CD4-positive, alpha-beta T cell (primary cell): ENCODE results near the gene ARAF. TPM values are rescaled to one million over a fixed set of nuclear protein-coding genes. Genes with fewer than 3 reads are reported as not detected.

ENCODE experiments used
- ATAC-seq: fragments of 200-7000 bp; cut with Tn5 transposase; one replicate; pipeline ENCODE4 v1.10.0; 2022; ENCODE audit warnings: mild to moderate bottlenecking; ENCODE audit not compliant: poor library complexity
- CTCF ChIA-PET: fragments of 350-600 bp; sonication (Branson Sonifier 250); formaldehyde crosslinking; loops from one replicate; lab custom pipeline; 2021; ENCODE audit warnings: antibody characterized with exemption, inconsistent platforms; lab: Charles Lee
- POLR2A ChIA-PET: fragments of 350-600 bp; sonication (Branson Sonifier 250); formaldehyde crosslinking; loops from one replicate; lab custom pipeline; 2021; ENCODE audit warnings: antibody characterized with exemption, inconsistent platforms; lab: Charles Lee
- DNase-seq, 14 experiments: peaks; one replicate each; pipeline ENCODE4 v3.0.0-alpha.2; 2013 to 2020; ENCODE audit warnings: mixed read lengths in 2 of 14
- H3K27ac ChIP-seq, 2 donors: one replicate each; pipeline versions ENCODE4 v1.5.1 to v1.7.0; 2013; ENCODE audit warnings: low read length in 2 of 2, low read depth in 1 of 2, mild to moderate bottlenecking in 1 of 2
- H3K27me3 ChIP-seq, 2 experiments: 1 replicate in 1 of 2; 2 replicates in 1 of 2; pipeline versions ENCODE4 v1.6.1 to v1.7.0; 2013; ENCODE audit warnings: low read length in 2 of 2, control low read depth in 1 of 2, mild to moderate bottlenecking in 1 of 2, moderate library complexity in 1 of 2; ENCODE audit not compliant: insufficient read depth in 2 of 2, control insufficient read depth in 1 of 2
- H3K36me3 ChIP-seq: one replicate; pipeline ENCODE4 v1.6.1; 2013; ENCODE audit warnings: low read length, control low read depth; ENCODE audit not compliant: insufficient read depth
- H3K4me1 ChIP-seq: one replicate; pipeline ENCODE4 v1.6.1; 2013; ENCODE audit warnings: low read length, control low read depth; ENCODE audit not compliant: insufficient read depth
- H3K4me3 ChIP-seq: one replicate; pipeline ENCODE4 v1.5.1; 2013; ENCODE audit warnings: mild to moderate bottlenecking, low read length, moderate library complexity
- H3K9me3 ChIP-seq, 2 experiments: 1 replicate in 1 of 2; 2 replicates in 1 of 2; pipeline versions ENCODE4 v1.6.1 to v1.7.0; 2013; ENCODE audit warnings: low read length in 2 of 2, mild to moderate bottlenecking in 2 of 2, control low read depth in 1 of 2, moderate library complexity in 1 of 2; ENCODE audit not compliant: control insufficient read depth in 1 of 2, insufficient read depth in 1 of 2
- H3K27ac Mint-ChIP-seq: one replicate; pipeline ENCODE4 v1.8.0; 2020; ENCODE audit warnings: mixed read lengths
- H3K27me3 Mint-ChIP-seq: one replicate; pipeline ENCODE4 v1.8.0; 2021; ENCODE audit warnings: mixed read lengths
- H3K36me3 Mint-ChIP-seq: one replicate; pipeline ENCODE4 v1.8.0; 2021; ENCODE audit warnings: low read depth, mixed read lengths
- H3K4me1 Mint-ChIP-seq: one replicate; pipeline ENCODE4 v1.8.0; 2021; ENCODE audit warnings: low read depth, mixed read lengths
- H3K4me3 Mint-ChIP-seq: one replicate; pipeline ENCODE4 v1.8.0; 2020; ENCODE audit warnings: mild to moderate bottlenecking, mixed read lengths
- H3K9me3 Mint-ChIP-seq: one replicate; pipeline ENCODE4 v1.8.0; 2020; ENCODE audit warnings: mixed read lengths
- intact Hi-C, 2 experiments: fragments of 100-400 bp; cut with DNase I in 1 of 2; cut with micrococcal nuclease in 1 of 2; formaldehyde crosslinking; loops; one replicate each; pipeline versions ENCODE4 v1.15.1 to v1.9.0; 2023 to 2025; cut with DNase I, micrococcal nuclease
- microRNA-seq: library from miRNA; unstranded; fragments of <30 nt; microRNA quantifications from one replicate; pipeline ENCODE4 v1.2.0, GENCODE V29; 2021; ENCODE audit warnings: borderline microRNAs expressed, borderline replicate concordance
- total RNA-seq, 174 experiments: library from RNA in 2 of 174; stranded (reverse) in 2 of 174; gene quantifications; one replicate each; pipeline ENCODE4 v1.2.3 and lab custom pipeline; 2021 to 2026
- TF ChIP-seq, protein P1 (sequence below): fragments of 200-600 bp; IDR thresholded peaks from one replicate; pipeline ENCODE4 v1.8.0; 2022; ENCODE audit warnings: antibody characterized with exemption, mild to moderate bottlenecking

The ARAF gene
- total RNA-seq, 2 experiments from 2014 or later: 119 to 121 TPM

DNA sequence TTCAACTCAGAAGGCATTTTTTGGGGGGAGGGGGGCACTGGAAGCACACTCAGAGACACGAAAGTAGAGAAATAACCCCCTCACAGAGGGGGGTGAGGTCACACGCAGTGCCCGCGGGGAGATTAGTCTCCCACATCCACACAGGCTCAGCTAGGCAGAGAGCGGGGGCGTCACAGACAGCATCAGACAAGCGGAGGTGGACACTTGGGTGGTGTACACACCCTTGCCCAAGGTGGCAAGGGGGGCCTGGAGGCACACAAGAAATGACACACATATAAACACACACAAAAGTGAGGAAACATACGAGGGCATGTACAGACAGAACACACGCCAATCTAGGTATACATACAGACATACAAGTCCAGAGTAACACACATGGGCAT is 59.3 kb downstream of the ARAF start:
- peaks cover 24% of the 10 kb centered on the region for H3K4me1 ChIP-seq
- Mint-ChIP-seq H3K36me3 (peaks cover 8% of the 10 kb centered on the region), H3K4me3 (peak overlapping the region; percentile 25), H3K27me3 (no peaks in the 10 kb centered on the region), H3K9me3 (no peaks in the 10 kb centered on the region), H3K4me1 (peaks cover 28% of the 10 kb centered on the region), H3K27ac (no peak overlapping the region)
- H3K9me3 ChIP-seq: no peaks in the 10 kb centered on the region
- intact Hi-C loops: loop anchor here in 1 of 2 experiments (5.0 kb wide), 2 partner anchors 38 to 58 kb away; partner anchors contain the start of genes ARAF and TIMP1
- no peak overlapping the region for H3K27ac ChIP-seq
- ChIA-PET CTCF (no interaction called here), POLR2A (interaction anchor here (0.8 kb wide), 1 partner anchor 24 kb away, joined by 3 read pairs; no protein-coding TSS in a partner anchor)
- no peak for DNase-seq
- H3K4me3 ChIP-seq: no peak overlapping the region
- no peaks in the 10 kb centered on the region for H3K36me3 ChIP-seq
- TF ChIP-seq, protein P1, sequence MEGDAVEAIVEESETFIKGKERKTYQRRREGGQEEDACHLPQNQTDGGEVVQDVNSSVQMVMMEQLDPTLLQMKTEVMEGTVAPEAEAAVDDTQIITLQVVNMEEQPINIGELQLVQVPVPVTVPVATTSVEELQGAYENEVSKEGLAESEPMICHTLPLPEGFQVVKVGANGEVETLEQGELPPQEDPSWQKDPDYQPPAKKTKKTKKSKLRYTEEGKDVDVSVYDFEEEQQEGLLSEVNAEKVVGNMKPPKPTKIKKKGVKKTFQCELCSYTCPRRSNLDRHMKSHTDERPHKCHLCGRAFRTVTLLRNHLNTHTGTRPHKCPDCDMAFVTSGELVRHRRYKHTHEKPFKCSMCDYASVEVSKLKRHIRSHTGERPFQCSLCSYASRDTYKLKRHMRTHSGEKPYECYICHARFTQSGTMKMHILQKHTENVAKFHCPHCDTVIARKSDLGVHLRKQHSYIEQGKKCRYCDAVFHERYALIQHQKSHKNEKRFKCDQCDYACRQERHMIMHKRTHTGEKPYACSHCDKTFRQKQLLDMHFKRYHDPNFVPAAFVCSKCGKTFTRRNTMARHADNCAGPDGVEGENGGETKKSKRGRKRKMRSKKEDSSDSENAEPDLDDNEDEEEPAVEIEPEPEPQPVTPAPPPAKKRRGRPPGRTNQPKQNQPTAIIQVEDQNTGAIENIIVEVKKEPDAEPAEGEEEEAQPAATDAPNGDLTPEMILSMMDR: no peak
- ATAC-seq: no peak
- no peaks in the 10 kb centered on the region for H3K27me3 ChIP-seq

Small RNA genes within 50 kb of the gene (microRNA-seq; reads per million reads assigned to microRNA genes)
- not detected for gene MIR4769

Other genes with a start within 250 kb of the ARAF start
- under 1 TPM; 0.47 to 0.50 TPM for gene ZNF157, start 190.6 kb upstream of the ARAF start, total RNA-seq
- gene ZNF41, start 78.0 kb upstream of the ARAF start, total RNA-seq: 1 to 10 TPM; 3.1 to 3.9 TPM
- 10 to 100 TPM; 35.6 to 38.5 TPM for gene TIMP1, start 21.2 kb downstream of the ARAF start, total RNA-seq
- under 1 TPM; 0.27 to 0.87 TPM for gene SYN1, start 58.7 kb downstream of the ARAF start, total RNA-seq
- 10 to 100 TPM; 18.3 to 18.6 TPM for gene CFP, start 68.7 kb downstream of the ARAF start, total RNA-seq
- 10 to 100 TPM; 38.9 to 40.5 TPM for gene ELK1, start 89.4 kb downstream of the ARAF start, total RNA-seq
- 100 to 1,000 TPM; 188 to 197 TPM for gene UXT, start 98.0 kb downstream of the ARAF start, total RNA-seq